Keratinocyte (primary cell): ENCODE results near the gene HP. TPM values are rescaled to one million over a fixed set of nuclear protein-coding genes. Genes with fewer than 3 reads are reported as not detected.

ENCODE experiments used
- DNase-seq: peaks from one replicate; pipeline ENCODE4 v3.0.0-alpha.2; 2011; ENCODE audit warnings: low read depth, missing footprints, low spot score
- FAIRE-seq: peaks from 2 replicates; lab custom pipeline; 2011; peaks lifted over from hg19 to GRCh38; lab: Jason Lieb, UNC
- H2AFZ ChIP-seq: 2 replicates; pipeline ENCODE4 v1.6.0; 2012; ENCODE audit warnings: low read length, control low read depth, inconsistent platforms; ENCODE audit not compliant: control insufficient read depth
- H3K27ac ChIP-seq: 2 replicates; pipeline ENCODE4 v1.5.1; 2011; ENCODE audit warnings: low read length; ENCODE audit not compliant: control insufficient read depth, insufficient read depth
- H3K27me3 ChIP-seq: 3 replicates; pipeline ENCODE4 v1.6.0; 2011; ENCODE audit warnings: low read length; ENCODE audit not compliant: control insufficient read depth, insufficient read depth; ENCODE audit errors: extremely low read depth
- H3K36me3 ChIP-seq, 2 experiments: 2 replicates in 1 of 2; 3 replicates in 1 of 2; pipeline ENCODE4 v1.5.1; 2011; ENCODE audit warnings: low read length in 2 of 2, mild to moderate bottlenecking in 1 of 2; ENCODE audit not compliant: control insufficient read depth in 2 of 2, insufficient read depth in 2 of 2; ENCODE audit errors: extremely low read depth in 1 of 2
- H3K4me1 ChIP-seq: 3 replicates; pipeline ENCODE4 v1.5.1; 2011; ENCODE audit warnings: low read length; ENCODE audit not compliant: control insufficient read depth, insufficient read depth; ENCODE audit errors: extremely low read depth
- H3K4me2 ChIP-seq: 3 replicates; pipeline ENCODE4 v1.6.0; 2011; ENCODE audit warnings: low read depth, low read length; ENCODE audit not compliant: control insufficient read depth, insufficient read depth; ENCODE audit errors: extremely low read depth
- H3K4me3 ChIP-seq, 3 experiments: fragments of 200-600 bp in 1 of 3; sonication (generic) in 1 of 3; 2 replicates in 2 of 3; 3 replicates in 1 of 3; pipeline ENCODE4 v1.5.1; 2011 to 2016; ENCODE audit warnings: low read length in 3 of 3, mild to moderate bottlenecking in 3 of 3, control low read depth in 2 of 3, inconsistent platforms in 1 of 3, low read depth in 1 of 3, mixed read lengths in 1 of 3, mixed run types in 1 of 3, moderate library complexity in 1 of 3; ENCODE audit not compliant: control insufficient read depth in 2 of 3, insufficient read depth in 2 of 3; ENCODE audit errors: extremely low read depth in 1 of 3
- H3K79me2 ChIP-seq: 2 replicates; pipeline ENCODE4 v1.6.0; 2012; ENCODE audit warnings: low read length; ENCODE audit not compliant: control insufficient read depth, insufficient read depth
- H3K9ac ChIP-seq: 3 replicates; pipeline ENCODE4 v1.6.0; 2011; ENCODE audit warnings: low read length; ENCODE audit not compliant: control insufficient read depth, insufficient read depth; ENCODE audit errors: extremely low read depth
- H3K9me1 ChIP-seq: 3 replicates; pipeline ENCODE4 v1.6.0; 2011; ENCODE audit warnings: low read length; ENCODE audit not compliant: control insufficient read depth, insufficient read depth; ENCODE audit errors: extremely low read depth
- H3K9me3 ChIP-seq: 2 replicates; pipeline ENCODE4 v1.5.1; 2012; ENCODE audit warnings: low read depth, low read length; ENCODE audit not compliant: control insufficient read depth
- H4K20me1 ChIP-seq: 3 replicates; pipeline ENCODE4 v1.6.0; 2011; ENCODE audit warnings: low read length; ENCODE audit not compliant: control insufficient read depth, insufficient read depth; ENCODE audit errors: extremely low read depth
- CTCF ChIP-seq, 3 experiments: IDR thresholded peaks in 1 of 3; conservative IDR thresholded peaks in 1 of 3; optimal IDR thresholded peaks in 1 of 3; 2 replicates in 2 of 3; 3 replicates in 1 of 3; pipeline versions ENCODE3 to v1.5.1; 2011; ENCODE audit warnings: low read length in 3 of 3, mild to moderate bottlenecking in 3 of 3, moderate library complexity in 2 of 3, control low read depth in 1 of 3, inconsistent platforms in 1 of 3; ENCODE audit not compliant: insufficient read depth in 2 of 3; ENCODE audit errors: extremely low read depth in 1 of 3
- EZH2 ChIP-seq: IDR thresholded peaks from one replicate; pipeline ENCODE4 v1.6.1; 2012; ENCODE audit warnings: inconsistent platforms, mild to moderate bottlenecking, low read length, moderate library complexity
- dilution Hi-C: fragments of 300-500 bp; cut with MboI; formaldehyde crosslinking; loops from one replicate; pipeline ENCODE4 v1.7.0; 2020; ENCODE audit warnings: low sequenced_read_pairs; ENCODE audit not compliant: extremely low pct_ligation_motif_present
- polyA plus RNA-seq, 5 experiments: library from polyadenylated mRNA; depleted of rRNA in 3 of 5; stranded (reverse) in 3 of 5; stranded (forward) in 1 of 5; unstranded in 1 of 5; fragments of >200 nt; gene quantifications; 1 replicate in 1 of 5; 2 replicates in 3 of 5; 3 replicates in 1 of 5; pipeline versions ENCODE4 v1.2.1 to v1.2.3, GENCODE V29; 2011 to 2012; ENCODE audit warnings: missing spikeins in 2 of 5, low read depth in 1 of 5, low replicate concordance in 1 of 5

Gene HP
- polyA plus RNA-seq, 1 donor (not counting 4 experiments of a cell fraction or from before 2014, with no cell fraction given), result 0.43 TPM

GRCh38 chr16:72092832-72093447, 38.6 kb downstream of the HP start:
- DNase-seq (no peak), FAIRE-seq (no peak)
- Histone ChIP-seq H3K9me3 (no peaks in the 10 kb centered on the region), H3K4me1 (peaks cover 21% of the 10 kb centered on the region), H3K27me3 (no peaks in the 10 kb centered on the region), H3K4me2 (peak overlapping the region; percentile 80), H3K79me2 (peaks cover 63% of the 10 kb centered on the region), H3K9me1 (no peaks in the 10 kb centered on the region), H2AFZ (peak overlapping the region; percentile 96), H3K4me3 (peak overlapping the region; percentile 83 to 99 (median 92)), H4K20me1 (peaks cover 5% of the 10 kb centered on the region), H3K9ac (peak overlapping the region; percentile 92), H3K27ac (peak overlapping the region; percentile 88), H3K36me3 (peaks cover 19 to 31% of the 10 kb centered on the region in 2 experiments)
- TF ChIP-seq CTCF (optimal IDR thresholded peaks at IDR 0.05 in 1 of 3, IDR thresholded peaks at IDR 0.05 in 1 of 3, conservative IDR thresholded peaks at IDR 0.05 in 1 of 3; ENCODE audit: extremely low read depth in 1 of 3, insufficient read depth in 2 of 3, low read length in 3 of 3), result no peak
- dilution Hi-C loops, result no loop called here

GRCh38 chr16:72093448-72094265, 39.4 kb downstream of the HP start, which contains the start of the genes DHX38 and TXNL4B:
DHX38 (plus strand) TSS chr16:72093847; CDS start chr16:72096158, 2,311 bp downstream.
TXNL4B (minus strand) TSS chr16:72093620; CDS start chr16:72090749, 2,871 bp downstream.
- Histone ChIP-seq H3K9ac (peak within 1 kb of the TSS; percentile 92), H3K36me3 (peaks cover 20 to 35% of the 10 kb centered on the region in 2 experiments), H2AFZ (peak within 1 kb of the TSS; percentile 96), H3K4me1 (peaks cover 21% of the 10 kb centered on the region), H3K79me2 (peaks cover 63% of the 10 kb centered on the region), H4K20me1 (peaks cover 5% of the 10 kb centered on the region), H3K27me3 (no peaks in the 10 kb centered on the region), H3K4me2 (peak within 1 kb of the TSS; percentile 89), H3K4me3 (peak within 1 kb of the TSS; percentile 83 to 99 (median 92)), H3K9me1 (no peaks in the 10 kb centered on the region), H3K9me3 (no peaks in the 10 kb centered on the region), H3K27ac (peak within 1 kb of the TSS; percentile 88)
- peak; percentile 88 for DNase-seq
- FAIRE-seq, result peak; percentile 74
- dilution Hi-C loops, result no loop called here
- TF ChIP-seq EZH2, result no peak
- TF ChIP-seq CTCF (optimal IDR thresholded peaks at IDR 0.05 in 1 of 3, IDR thresholded peaks at IDR 0.05 in 1 of 3, conservative IDR thresholded peaks at IDR 0.05 in 1 of 3; ENCODE audit: extremely low read depth in 1 of 3, insufficient read depth in 2 of 3, low read length in 3 of 3), result no peak
